HUES64 (cell line): ENCODE data around the gene LRRFIP1.
"Not testable (repeated sequence)": the region's sequence is repeated elsewhere in the genome, so short reads cannot be mapped to it uniquely, and the experiment has no call there.

Source experiments
- H3K27ac ChIP-seq: 2 replicates; pipeline ENCODE4 v1.7.0; 2013; ENCODE audit warnings: low read depth, low read length, inconsistent platforms
- H3K27me3 ChIP-seq: 2 replicates; pipeline ENCODE4 v1.6.1; 2013; ENCODE audit warnings: mild to moderate bottlenecking, low read length; ENCODE audit not compliant: insufficient read depth
- H3K36me3 ChIP-seq: 2 replicates; pipeline ENCODE4 v1.6.1; 2013; ENCODE audit warnings: mild to moderate bottlenecking, low read length; ENCODE audit not compliant: insufficient read depth
- H3K4me1 ChIP-seq: 2 replicates; pipeline ENCODE4 v1.6.1; 2013; ENCODE audit warnings: mild to moderate bottlenecking, low read length, moderate library complexity; ENCODE audit not compliant: insufficient read depth
- H3K4me3 ChIP-seq: 2 replicates; pipeline ENCODE4 v1.5.1; 2013; ENCODE audit warnings: mild to moderate bottlenecking, low read length, moderate library complexity
- H3K9ac ChIP-seq: 2 replicates; pipeline ENCODE4 v1.6.1; 2013; ENCODE audit warnings: mild to moderate bottlenecking, low read depth, low read length
- H3K9me3 ChIP-seq: 2 replicates; pipeline ENCODE4 v1.6.1; 2013; ENCODE audit warnings: low read depth, low read length; ENCODE audit not compliant: insufficient read depth
- WGBS: fragments of 150-250, 120-280 bp; methylation state at CpG from one replicate; pipeline ENCODE4 v1.1.7; 2013; ENCODE audit warnings: missing lambda C conversion rate; 5-methylcytosine and 5-hydroxymethylcytosine counted together

The LRRFIP1 gene

GRCh38 chr2:237590272-237591140 is 36.9 kb upstream of the LRRFIP1 start, which contains the start of gene RAB17:
Gene RAB17 (minus strand): TSS chr2:237590734. CDS start chr2:237586154, 4,580 bp downstream.
- peak within 1 kb of the TSS; percentile 23 for H3K9ac ChIP-seq
- peaks cover 46% of the 10 kb centered on the region for H3K4me1 ChIP-seq
- 84% methylated on average over 16 of the region's 16 CpGs for WGBS
- no peaks in the 10 kb centered on the region for H3K36me3 ChIP-seq
- H3K4me3 ChIP-seq, result peak within 1 kb of the TSS; percentile 50
- H3K27me3 ChIP-seq, result 0 out of 2 replicates have a peak, but pooled peaks cover 3% of the 10 kb centered on the region
- H3K9me3 ChIP-seq, result no peaks in the 10 kb centered on the region
- 0 out of 2 replicates have a peak within 1 kb of the TSS, but pooled peaks have one; percentile 32 for H3K27ac ChIP-seq

DNA sequence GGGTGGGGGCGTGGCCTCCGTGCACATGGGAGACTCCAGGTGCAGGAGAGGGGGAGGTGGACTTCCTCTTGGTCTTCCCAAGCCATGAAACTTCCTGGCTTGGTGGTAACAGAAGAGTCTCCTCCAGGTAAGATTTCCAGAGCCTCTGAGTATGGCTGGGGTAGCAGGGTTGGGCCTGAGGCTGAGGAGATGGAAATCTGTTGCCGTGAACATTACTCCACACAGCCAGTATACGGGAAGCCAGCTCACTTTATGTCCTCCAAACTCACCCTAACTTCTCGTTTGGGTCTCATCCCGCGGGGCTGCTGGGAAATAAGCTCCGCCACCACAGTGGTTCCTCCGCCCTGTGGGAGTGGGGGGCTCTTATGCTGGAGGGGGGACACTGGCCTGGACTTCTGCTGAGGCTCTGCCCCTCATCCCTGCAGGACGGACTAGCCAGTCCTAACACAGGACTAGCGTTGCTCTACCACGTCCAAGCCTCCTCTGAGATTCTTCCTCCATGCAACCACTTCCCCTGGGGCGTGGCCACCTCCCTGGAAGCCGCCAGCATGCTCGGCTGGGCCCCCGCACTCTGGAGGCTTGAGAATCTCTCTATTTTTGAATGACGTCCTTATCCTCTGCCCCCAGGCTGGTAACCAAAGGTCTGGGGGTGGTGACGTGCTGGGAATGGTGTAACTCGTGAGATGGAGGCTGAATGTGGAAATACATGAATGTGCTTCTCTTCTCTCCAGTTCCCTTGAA is 36.1 kb upstream of the LRRFIP1 start:
- Histone ChIP-seq H3K4me3 (0 out of 2 replicates have a peak overlapping the region, but pooled peaks have one; percentile 3), H3K9me3 (no peaks in the 10 kb centered on the region), H3K9ac (0 out of 2 replicates have a peak overlapping the region, but pooled peaks have one; percentile 5), H3K27ac (no peak overlapping the region), H3K4me1 (peaks cover 38% of the 10 kb centered on the region), H3K27me3 (0 out of 2 replicates have a peak, but pooled peaks cover 3% of the 10 kb centered on the region), H3K36me3 (no peaks in the 10 kb centered on the region)
- 83% methylated on average over 19 of the region's 19 CpGs for WGBS

GRCh38 chr2:237592425-237592980 is 34.9 kb upstream of the LRRFIP1 start:
- Histone ChIP-seq H3K9me3 (no peaks in the 10 kb centered on the region), H3K27ac (no peak overlapping the region), H3K4me1 (peaks cover 34% of the 10 kb centered on the region), H3K27me3 (0 out of 2 replicates have a peak, but pooled peaks cover 3% of the 10 kb centered on the region), H3K4me3 (no peak overlapping the region), H3K36me3 (no peaks in the 10 kb centered on the region), H3K9ac (no peak overlapping the region)
- 93% methylated on average over 18 of the region's 18 CpGs for WGBS

- WGBS, result 94% methylated on average over 10 of the region's 10 CpGs
- Histone ChIP-seq H3K4me1 (peaks cover 33% of the 10 kb centered on the region), H3K4me3 (no peak overlapping the region), H3K27me3 (0 out of 2 replicates have a peak, but pooled peaks cover 3% of the 10 kb centered on the region), H3K9ac (no peak overlapping the region), H3K36me3 (no peaks in the 10 kb centered on the region), H3K27ac (no peak overlapping the region), H3K9me3 (no peaks in the 10 kb centered on the region)
Observed at GRCh38 chr2:237593036-237593435, 34.4 kb upstream of the LRRFIP1 start.

GRCh38 chr2:237593596-237594320 is 33.6 kb upstream of the LRRFIP1 start:
- WGBS, result 77% methylated on average over 17 of the region's 17 CpGs
- Histone ChIP-seq H3K9ac (peak overlapping the region; percentile 5; the same call in 1 of the 2 replicates), H3K36me3 (no peaks in the 10 kb centered on the region), H3K27ac (peak overlapping the region; percentile 63; the same call in 1 of the 2 replicates), H3K4me1 (peaks cover 33% of the 10 kb centered on the region), H3K9me3 (no peaks in the 10 kb centered on the region), H3K4me3 (no peak overlapping the region), H3K27me3 (0 out of 2 replicates have a peak, but pooled peaks cover 3% of the 10 kb centered on the region)

GRCh38 chr2:237594514-237594871 is 32.9 kb upstream of the LRRFIP1 start:
- Histone ChIP-seq H3K4me1 (peaks cover 33% of the 10 kb centered on the region), H3K9ac (peak overlapping the region; percentile 14; the same call in 1 of the 2 replicates), H3K27me3 (0 out of 2 replicates have a peak, but pooled peaks cover 3% of the 10 kb centered on the region), H3K4me3 (peak overlapping the region; percentile 7; the same call in 1 of the 2 replicates), H3K36me3 (no peaks in the 10 kb centered on the region), H3K9me3 (no peaks in the 10 kb centered on the region), H3K27ac (peak overlapping the region; percentile 63; the same call in 1 of the 2 replicates)
- WGBS, result 20% methylated on average over 5 of the region's 5 CpGs

- 95% methylated on average over 5 of the region's 5 CpGs for WGBS
- H3K4me1 ChIP-seq, result peaks cover 30% of the 10 kb centered on the region
- H3K4me3 ChIP-seq, H3K27me3 ChIP-seq, H3K9me3 ChIP-seq, H3K27ac ChIP-seq, H3K36me3 ChIP-seq, H3K9ac ChIP-seq: not testable (repeated sequence)
Observed at GRCh38 chr2:237595829-237596519, 31.4 kb upstream of the LRRFIP1 start.

DNA sequence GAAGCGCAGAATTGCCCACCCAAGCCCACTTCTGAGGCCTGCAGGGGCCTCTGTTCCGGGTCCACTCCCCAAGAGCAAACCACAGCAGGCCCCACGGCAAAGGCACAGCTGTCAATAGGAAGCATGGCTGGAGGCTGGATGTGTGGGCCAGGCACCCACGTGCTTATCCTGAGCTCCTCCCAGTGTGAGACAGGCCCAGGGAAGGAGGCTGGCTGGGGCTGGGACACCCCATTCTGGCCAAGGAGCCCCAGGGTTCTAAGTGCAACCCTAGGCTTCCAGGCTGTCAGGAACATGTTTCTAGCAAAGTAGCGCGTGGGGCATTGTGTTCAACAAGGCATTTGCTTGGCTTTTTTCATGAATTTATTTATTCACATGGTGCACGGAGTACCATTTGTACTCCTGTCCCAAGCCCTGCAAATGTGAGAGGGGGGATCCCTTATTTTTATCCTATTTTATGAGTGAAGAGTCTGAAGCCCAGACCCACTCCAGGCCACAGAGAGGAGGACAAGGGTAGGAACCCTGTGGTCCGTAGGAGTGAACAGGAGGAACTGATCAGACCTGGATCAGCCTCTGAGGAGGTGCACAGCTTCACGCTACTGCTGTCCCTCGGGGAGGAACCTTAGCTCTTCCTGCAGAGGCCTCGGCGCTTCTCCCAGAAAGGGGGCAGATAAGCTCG is 30.7 kb upstream of the LRRFIP1 start:
- H3K27ac ChIP-seq, result no peak overlapping the region
- H3K4me1 ChIP-seq, result peaks cover 31% of the 10 kb centered on the region
- 0 out of 2 replicates have a peak, but pooled peaks cover 3% of the 10 kb centered on the region for H3K27me3 ChIP-seq
- no peak overlapping the region for H3K4me3 ChIP-seq
- no peak overlapping the region for H3K9ac ChIP-seq
- WGBS, result 84% methylated on average over 13 of the region's 13 CpGs
- no peaks in the 10 kb centered on the region for H3K36me3 ChIP-seq
- H3K9me3 ChIP-seq, result no peaks in the 10 kb centered on the region

DNA sequence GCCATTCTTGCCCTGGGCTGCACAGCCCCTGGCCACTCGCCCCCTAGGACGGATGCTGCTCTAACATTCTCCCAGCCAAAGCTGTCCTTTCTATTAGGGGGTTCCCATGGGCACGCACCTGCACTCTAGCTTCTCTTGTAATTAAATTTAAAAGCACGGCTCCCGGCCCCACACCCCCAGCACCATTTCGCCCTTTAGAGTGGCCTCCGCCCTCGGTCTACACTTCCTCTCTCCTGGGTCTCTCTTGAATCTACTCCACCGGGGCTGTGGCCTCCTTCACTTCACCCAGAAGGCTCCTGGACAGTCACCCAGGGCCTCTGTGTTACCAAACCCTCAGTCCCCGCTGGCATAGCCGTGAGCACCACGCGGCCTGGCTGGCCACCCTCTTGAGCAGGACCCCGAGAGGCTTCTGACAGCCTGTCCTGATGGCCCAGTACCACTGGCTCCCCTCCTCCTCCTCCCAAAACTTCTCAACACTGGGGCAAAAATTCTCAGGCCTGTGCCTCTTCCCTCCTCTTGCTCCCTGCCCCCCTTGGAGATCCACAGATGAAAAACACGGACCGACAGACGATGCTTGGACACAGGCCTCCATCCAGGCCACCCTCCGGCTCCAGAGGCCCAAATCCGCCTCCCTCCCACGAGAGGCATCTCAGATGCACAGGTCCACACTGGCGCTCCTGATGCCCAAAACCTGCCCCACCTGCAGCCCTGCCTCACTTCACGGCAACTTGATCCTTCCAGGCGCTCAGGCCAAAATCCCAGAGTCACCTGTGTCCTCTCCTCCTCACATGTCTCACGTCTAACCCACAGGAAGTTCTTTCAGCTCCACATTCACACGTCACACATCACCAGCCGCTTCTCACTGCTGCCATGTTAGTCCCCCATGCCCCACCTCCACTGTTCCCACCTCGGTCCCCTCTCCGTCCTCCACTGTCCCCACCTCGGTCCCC is 29.9 kb upstream of the LRRFIP1 start:
- 88% methylated on average over 27 of the region's 29 CpGs for WGBS
- Histone ChIP-seq H3K27me3 (0 out of 2 replicates have a peak, but pooled peaks cover 3% of the 10 kb centered on the region), H3K9ac (no peak overlapping the region)

More for the DNA sequence above, 29.9 kb upstream of the LRRFIP1 start:
- Histone ChIP-seq H3K36me3 (no peaks in the 10 kb centered on the region), H3K9me3 (no peaks in the 10 kb centered on the region), H3K4me1 (peaks cover 38% of the 10 kb centered on the region), H3K4me3 (no peak overlapping the region), H3K27ac (no peak overlapping the region)
